Activated CD4-positive, alpha-beta T cell treated with anti-CD3 and anti-CD28 coated beads for 48 hours (primary cell): ENCODE measurements around the gene VCL.

Experiments
- DNase-seq: peaks from one replicate; pipeline ENCODE4 v3.0.0-alpha.2; 2020

The VCL gene

GRCh38 chr10:74079028-74079935 lies 81.4 kb downstream of the VCL start:
- no peak for DNase-seq

GRCh38 chr10:74079936-74080590 lies 82.1 kb downstream of the VCL start:
- no peak for DNase-seq

DNA sequence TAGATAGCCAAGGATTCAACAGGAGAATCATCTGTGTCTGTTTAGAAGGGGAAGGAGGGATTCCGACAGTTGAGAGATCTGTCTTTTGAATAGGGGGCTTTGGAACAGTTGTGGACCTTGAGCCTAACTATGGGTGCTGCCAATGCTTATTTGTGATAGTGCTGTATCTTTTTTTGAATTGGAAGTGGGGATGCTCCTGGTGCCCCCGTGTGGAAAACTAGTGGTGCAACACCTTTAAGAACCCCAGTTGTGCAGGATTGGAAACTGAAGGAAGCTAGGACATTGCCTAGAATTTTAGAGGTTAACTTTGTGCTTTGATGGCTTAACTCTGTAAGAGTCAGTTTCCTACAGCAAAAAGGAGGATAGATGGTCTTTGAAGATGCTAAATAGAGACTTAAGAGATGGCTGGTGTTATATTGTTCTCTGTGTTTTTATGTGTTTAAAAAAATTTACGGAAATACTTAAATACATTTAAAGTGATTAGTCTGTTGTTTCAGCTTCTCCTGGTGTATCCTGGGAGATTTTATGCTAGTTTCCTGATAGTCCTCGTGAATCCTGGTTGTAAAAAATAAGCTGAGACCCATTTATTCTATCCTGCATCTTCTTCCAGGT lies 83.4 kb downstream of the VCL start:
- peak; percentile 56 for DNase-seq

- no peak for DNase-seq
Measured at GRCh38 chr10:74081941-74082718, 84.2 kb downstream of the VCL start.

GRCh38 chr10:74083304-74083703 lies 85.4 kb downstream of the VCL start:
- no peak for DNase-seq

- DNase-seq, result no peak
Measured at GRCh38 chr10:74084955-74085354, 87.0 kb downstream of the VCL start.

DNA sequence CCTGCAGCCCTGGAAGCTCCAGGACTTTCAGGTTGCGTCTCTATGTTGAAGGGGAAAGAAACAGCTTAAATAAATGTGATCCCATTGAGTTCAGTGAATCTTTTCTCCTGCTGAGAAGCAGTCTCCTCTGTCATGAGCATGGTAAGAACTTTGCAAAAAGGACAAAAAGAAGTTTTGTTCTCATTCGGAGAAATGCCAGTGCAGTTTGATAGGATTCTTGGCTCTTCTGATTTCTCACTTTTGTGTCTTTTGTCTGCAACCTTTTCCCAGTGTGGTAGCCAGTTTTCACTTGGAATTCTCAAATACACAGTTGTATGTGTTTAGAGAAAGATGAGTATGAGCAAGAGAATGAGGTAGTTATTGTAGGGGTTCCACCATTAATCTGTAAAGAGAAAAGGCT lies 88.4 kb downstream of the VCL start:
- DNase-seq, result no peak

DNA sequence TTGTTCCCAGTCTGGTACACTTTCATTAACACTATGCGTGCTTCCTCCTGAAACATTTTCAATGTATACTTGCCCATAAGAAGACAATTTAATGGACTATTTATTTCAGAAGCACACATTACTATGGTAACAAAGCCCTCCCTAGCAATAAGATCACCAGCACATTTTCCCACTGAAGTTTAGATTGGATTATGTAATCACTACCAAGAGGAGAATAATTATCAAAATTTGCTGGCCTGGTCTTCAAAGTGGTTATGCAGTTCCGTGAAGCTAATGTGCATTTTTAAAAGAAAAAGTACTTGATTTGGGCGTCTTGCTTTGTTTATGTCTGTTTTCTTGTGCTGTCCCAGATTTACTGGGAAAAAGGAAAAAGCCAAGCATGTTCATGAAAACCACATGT lies 90.8 kb downstream of the VCL start:
- no peak for DNase-seq

GRCh38 chr10:74092372-74092771 lies 94.5 kb downstream of the VCL start:
- no peak for DNase-seq

DNA sequence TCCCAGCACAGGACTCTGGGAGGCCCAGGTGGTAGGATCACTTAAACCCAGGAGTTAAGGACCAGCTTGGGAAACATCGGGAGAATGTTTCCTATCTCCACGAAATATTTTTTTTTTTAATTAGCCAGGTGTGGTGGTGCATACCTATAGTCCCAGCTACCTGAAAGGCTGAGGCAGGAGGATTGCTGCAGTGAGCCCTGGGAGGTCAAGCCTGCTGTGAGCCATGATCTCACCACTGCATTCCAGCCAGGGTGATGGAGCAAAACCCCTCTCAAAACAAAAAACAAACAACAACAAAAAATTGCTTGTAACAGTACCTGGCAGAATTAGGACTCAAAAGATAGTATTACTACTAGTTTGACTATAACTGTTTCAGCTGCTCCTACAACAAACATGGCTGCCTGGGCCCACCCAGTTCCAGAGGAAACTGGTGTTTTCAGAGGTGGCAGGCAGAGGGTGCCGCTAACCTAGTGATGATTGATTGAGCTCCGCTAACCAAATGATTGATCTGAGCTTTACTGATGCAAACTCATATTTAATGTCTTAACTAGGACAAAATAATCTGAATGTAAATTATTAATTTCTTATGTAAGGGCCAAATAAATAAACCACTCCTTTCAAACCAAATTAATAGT lies 95.7 kb downstream of the VCL start:
- DNase-seq, result no peak

DNA sequence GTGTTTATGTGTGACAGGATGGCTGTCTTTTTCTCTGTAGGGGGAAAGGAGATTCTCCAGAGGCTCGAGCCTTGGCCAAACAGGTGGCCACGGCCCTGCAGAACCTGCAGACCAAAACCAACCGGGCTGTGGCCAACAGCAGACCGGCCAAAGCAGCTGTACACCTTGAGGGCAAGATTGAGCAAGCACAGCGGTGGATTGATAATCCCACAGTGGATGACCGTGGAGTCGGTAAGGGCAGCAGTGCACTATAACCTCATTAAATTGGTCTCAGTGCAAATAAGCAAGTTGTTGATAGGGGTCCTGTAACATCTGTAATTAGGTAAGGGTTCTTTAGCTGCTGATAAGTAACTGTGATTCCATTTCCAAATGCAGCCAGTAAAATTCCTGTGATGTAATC lies 96.3 kb downstream of the VCL start:
- DNase-seq, result no peak

DNA sequence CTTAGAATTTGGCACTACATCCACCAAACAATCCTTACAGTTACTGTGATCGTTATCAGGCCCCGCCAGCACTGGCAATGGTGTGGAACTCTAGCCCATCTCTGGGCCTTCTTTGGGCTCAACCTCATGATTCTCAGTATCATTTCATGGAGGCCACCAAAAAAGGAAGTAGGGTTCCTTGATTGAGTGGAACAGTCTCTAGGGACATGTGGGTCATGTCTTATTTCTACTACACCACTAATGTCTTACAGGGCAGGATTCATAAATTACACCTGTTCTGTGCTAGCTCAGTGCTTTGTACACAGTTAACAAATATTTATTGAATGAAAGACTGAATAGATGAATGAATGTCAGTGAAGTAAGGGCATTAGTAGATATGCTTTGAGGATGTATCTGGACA lies 98.9 kb downstream of the VCL start:
- no peak for DNase-seq

GRCh38 chr10:74097776-74098175 lies 99.9 kb downstream of the VCL start:
- DNase-seq, result no peak

- no peak for DNase-seq
Measured at GRCh38 chr10:74099420-74099819, 101.5 kb downstream of the VCL start.

DNA sequence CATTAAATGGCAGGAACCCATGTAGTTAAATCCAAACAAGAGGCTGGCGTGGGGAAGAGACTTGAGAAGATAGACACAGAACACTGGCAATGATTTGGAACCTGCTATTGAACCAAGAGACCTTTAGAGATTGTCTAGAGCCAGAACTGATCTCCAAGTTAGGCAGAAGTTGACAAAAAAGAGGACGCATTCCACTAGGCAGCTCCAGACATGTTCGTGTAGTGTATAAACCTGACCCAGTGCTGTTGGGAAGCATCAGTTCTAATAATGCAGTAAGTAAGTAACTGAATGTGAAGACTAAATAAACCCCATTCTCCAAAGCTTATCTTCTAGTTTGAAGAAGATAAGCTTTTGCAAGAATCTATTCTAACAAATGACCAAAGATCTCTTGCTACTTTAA lies 101.9 kb downstream of the VCL start:
- no peak for DNase-seq

DNA sequence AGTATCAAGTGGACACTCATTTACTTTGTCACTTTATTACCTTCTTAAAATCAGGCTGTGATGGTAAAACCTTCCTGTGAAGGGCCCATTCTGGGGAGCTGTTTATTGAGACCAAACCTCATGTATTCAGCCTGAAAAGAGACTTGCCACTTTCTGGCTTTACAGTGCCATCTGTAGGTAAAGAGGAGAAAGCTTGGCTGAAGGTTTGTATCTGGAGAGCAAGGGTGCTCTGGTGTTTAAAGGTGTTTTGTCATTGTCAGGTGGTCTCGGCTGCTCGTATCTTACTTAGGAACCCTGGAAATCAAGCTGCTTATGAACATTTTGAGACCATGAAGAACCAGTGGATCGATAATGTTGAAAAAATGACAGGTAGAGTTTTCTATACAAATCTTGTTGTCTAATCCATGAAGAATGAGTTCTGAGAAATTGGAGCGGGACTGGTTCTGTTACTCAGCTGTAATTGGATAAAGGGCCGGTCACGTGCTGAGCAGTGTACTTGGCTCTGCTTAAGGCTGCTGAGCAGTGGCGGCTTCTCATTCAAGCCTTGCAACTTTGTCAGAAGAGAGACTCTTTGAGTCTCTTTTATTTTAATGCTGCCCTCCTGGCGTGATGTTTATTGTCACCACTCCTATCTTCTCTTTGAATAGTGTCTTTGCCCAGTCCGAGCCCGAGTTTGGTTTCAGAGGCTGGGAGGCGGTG lies 105.8 kb downstream of the VCL start:
- no peak for DNase-seq

DNA sequence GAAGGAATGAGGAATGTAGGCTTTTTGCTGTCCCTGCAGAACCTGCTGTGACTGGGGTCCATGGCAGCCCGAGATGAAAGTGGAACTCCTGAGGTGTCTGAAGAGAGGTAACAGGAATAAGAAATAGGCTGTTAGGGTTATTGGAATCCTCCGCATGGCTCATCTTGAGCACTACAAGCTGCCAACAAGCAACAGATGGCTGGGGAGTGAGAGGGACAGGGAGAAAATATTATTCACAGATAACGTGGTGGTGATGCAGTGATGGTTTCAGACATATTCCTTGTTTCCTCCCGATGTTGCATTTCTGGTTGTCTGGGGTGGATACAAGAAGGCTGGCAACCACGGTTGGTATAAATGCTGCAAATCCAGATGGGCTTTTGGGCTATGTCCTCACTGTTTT lies 106.6 kb downstream of the VCL start:
- DNase-seq, result no peak

GRCh38 chr10:74104996-74105395 lies 107.1 kb downstream of the VCL start:
- no peak for DNase-seq

DNA sequence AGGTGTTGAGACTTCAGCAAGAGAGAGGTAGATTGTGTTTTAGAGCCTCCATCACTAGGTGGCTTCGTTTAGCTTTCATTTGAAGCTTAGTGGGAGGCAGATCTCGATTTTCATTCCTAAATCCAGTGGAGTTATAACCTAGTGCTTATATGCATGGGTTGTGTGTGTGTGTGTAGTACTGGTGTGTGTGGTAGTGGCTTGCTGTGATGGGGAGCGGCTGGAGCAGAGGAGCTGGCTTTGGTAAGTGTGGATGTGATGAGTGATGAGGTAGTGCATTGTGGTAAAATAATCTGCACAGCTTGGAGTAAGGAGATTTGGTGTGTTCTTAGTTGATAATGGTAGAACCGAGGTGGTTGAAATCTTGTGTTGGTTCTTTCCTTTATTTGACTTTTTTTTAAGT lies 109.5 kb downstream of the VCL start:
- DNase-seq, result no peak

DNA sequence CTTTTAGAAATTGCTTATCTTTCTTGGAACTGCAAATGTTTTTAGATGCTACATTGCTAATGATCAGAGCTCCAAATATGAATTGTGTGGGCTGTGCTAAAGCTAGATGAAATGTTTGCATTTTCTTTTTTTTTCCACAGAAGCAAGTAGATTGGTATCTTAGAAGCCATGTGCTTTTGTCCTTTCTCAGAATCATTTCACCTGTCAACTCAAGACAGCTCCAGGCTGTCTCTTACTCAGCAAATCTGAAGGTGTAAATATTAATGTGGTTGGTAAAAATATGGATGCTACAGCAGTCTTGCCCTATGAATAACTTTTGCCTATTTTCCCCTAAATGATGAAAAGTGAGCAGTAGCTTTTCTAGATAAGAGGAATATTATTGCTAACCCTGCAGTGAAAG lies 111.5 kb downstream of the VCL start:
- DNase-seq, result no peak

DNA sequence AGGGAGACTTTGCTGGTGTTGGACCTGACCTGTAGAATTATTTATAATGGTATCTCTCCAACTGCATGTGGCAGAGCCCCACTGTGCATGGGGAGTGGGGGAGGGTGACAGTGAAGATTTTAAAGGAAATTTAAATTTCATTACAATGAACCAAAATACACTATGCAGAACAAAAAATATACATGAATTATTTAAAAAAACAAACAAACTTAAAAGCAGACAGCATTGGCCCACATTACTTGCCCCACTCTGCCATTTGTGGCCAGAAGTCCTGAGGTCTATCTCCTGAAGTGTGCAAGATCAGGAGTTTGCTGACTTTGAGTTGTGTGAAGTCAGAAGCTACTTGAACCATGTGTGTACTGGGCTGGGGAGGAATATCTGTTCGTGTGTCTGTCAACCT lies 112.2 kb downstream of the VCL start:
- no peak for DNase-seq

- no peak for DNase-seq
Measured at GRCh38 chr10:74111799-74112198, 113.9 kb downstream of the VCL start.
